HG02642 (cell line): ENCODE measurements around the gene OTUD3.
"Not testable (repeated sequence)": the region's sequence is repeated elsewhere in the genome, so short reads cannot be mapped to it uniquely, and the experiment has no call there.

Experiments
- ATAC-seq: cut with Tn5 transposase; IDR thresholded peaks from one replicate; pipeline ENCODE4 v1.9.1; 2021; ENCODE audit warnings: mild to moderate bottlenecking; ENCODE audit not compliant: unreplicated experiment, poor library complexity

The OTUD3 gene

DNA sequence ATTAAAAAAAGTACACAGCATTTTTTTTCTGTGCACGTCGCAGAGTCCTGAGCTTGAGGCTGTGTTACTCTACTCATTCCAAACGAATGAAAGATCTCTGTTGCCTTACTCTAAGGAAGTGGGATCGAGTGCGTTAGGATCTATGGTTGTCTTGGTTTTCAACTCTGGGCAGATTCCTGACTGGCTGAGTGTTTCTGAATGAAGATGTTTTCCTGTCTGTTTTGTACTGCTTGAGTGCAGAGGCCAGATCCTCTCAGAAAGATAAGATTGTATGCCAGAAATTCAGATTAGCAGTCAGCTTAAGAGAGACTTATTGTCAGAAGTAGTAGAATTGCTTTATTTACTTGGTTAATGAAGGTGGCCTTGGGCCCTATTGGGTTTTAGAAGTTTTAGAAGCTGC is 27.2 kb downstream of the OTUD3 start:
- ATAC-seq = no peak

DNA sequence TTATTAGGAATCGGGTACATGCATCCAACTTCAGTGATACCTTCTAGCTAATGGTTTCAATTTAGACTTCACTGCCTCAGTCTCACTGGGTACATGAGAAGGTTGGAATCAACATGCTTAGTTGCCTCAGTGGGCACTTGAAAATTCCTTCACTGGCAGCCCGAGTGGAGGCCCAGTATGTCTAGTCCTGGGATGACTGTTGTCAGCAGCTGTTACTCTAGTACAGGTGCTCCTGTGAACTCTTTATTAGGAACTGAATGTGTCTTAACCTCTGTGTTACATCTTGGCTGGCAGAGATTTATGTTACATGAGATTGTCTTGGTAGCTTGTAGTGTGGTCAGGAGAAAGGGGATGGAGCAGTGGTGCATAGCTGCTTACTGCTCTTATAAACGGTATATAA is 27.8 kb downstream of the OTUD3 start:
- ATAC-seq = no peak

DNA sequence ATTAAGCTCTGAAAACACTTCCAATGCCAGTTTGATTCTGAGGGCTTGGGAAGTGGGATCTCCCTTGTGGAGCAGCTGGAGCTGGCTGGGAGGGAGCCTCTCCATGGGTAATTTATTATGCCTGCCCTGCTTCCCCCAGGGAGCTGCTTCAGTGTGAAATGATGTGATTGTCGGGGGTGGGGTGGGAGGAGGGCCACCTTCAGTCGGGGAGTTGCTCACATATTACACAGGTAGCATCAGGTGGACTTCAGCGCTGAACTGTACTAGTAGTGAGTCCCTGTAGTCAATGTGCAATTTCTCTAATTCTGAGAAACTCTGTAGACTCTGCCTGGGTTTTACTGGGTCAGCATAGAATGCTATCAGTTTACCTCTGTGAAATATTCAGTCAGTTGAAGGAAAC is 28.5 kb downstream of the OTUD3 start:
- ATAC-seq = no peak

DNA sequence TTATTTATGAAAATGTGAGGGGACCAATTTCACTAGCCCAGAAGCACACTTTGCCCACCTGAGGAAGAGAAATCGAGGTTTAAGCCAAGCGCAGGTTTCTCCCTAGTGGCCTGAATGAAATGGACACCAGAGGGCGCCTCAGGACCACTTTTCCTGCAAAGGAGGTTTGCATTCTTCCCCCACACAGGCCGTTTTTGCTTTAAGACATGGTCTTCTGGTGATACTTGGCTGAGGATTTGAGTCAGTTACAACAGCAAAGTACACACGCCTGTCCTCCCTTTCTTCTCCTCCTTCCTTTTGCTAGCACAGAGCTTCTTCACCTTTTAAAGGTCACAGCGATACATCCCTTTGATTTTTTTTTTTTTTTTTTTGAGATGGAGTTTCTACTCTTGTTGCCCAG is 35.9 kb downstream of the OTUD3 start:
- no peak for ATAC-seq

DNA sequence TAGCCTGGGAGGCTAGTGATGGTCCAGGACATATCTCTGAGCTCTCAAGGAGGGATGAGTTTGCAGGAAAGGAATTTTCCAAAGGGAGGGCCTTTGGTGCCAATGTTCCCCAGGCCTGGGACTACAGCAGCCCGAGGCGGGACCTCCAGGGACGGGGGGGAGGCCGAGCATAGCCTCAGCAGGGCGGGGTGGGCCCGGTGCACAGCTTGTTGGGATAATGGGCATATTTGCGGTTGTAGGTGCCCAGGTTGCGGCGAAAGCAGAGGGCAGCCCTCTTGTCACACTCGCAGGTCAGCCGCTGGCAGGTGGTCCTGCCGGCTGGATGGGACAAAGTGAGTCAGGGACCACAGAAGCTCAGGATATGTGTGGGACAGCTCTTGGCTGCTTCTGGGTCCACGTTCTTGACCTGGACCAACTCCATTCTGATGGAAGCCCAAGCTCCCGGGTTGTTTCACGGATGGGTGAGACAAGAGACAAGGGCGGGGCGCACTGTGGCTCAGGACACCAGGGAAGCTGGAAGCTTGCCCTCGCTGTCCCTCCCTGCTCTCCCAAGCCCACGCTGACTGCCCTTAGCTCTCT is 38.0 kb downstream of the OTUD3 start:
- no peak for ATAC-seq

DNA sequence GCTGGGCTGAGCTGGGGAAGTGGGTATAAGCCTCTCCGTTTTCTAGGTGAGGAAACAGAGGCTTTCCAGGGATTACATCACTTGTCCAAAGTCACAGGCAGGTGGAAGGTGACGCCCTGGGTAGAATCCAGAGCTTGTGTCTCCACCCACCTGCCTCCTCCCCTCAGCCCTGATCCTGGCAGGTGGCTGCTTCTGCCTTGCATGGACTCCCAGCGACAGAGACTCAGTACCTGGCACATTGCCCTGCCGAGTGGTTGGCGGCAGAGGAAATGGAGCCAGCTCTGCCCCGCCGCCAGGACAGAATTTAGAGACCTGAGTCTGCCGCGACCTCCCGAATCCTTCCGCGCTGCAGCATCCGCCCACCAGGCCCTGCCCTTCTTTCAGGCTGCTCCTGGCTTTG is 39.1 kb downstream of the OTUD3 start:
- ATAC-seq = no peak

DNA sequence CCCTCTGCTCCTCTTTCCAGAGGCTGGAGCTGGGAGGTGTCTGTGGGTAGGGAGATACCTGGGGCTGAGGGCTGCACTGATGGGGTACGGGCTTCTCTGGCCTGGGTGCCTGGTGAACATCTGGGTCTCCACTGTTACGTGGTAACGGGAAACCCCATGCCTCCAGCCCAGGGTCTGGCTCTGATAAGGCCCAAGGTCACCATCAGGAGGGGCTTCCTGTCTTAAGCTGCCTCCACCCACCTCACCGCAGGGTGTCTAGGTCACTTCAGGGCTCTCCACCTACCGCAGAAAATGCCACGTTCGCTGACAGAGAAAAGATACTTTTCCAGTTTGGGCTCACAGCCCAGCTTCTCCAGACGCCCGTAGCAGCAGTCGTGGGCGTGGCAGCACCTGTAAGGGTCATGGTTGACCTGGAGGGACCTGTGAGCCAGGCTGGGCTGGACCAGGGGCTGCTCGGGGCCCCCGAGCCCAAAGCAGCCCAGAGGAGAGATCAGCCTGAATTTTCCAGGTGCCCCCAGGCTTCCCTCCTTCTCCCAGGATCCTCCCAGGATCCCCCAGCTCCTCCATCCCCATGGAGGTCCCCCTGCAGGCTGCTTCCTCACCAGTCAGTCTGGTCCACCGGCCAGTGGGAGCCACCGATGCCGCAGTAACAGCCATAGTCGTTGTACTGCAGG is 40.0 kb downstream of the OTUD3 start:
- ATAC-seq = no peak

DNA sequence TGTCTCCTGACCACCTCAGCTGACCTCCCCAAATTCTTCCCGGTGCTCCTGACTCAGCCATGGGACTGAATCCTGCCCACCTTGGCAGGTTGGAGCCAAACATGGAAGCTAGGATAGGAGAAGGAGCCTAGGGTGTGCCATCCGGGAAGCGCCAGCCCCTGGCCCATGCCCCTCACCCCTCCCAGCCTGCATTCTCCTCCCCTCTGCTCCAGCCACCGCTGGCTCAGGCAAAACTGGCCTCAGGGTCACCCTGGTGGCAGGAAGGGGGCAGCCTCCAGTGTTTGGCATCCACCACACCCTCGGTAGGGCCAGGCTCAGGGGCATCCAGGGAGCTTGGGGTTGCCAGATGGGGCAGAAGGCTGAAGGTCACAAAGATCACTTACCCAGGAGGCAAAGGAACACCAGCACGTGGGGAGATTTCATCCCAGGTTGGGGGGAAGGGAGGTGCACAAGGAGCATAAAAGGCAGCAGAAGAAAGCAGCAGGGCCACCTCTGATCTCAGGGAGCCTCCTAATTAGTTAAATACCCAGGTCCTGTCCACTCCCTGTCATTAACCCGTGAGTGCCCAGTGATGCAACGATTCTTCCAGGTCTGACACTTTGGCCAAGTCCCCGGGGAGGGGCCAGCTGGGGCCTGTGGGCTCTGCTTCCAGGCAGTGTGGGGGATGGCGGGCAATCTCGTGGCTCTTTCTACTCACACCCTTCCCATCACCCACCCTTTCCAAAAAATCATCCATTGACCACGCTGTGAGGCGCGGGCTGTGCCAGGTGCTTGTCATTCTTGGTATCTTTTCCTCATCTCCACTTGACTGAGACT is 41.1 kb downstream of the OTUD3 start, which contains the start of gene PLA2G2E:
Gene PLA2G2E, minus strand, starts transcription at position 481 of the 816 bp plus-strand sequence. Its CDS starts 58 bp downstream, at position 423.
- no peak for ATAC-seq

DNA sequence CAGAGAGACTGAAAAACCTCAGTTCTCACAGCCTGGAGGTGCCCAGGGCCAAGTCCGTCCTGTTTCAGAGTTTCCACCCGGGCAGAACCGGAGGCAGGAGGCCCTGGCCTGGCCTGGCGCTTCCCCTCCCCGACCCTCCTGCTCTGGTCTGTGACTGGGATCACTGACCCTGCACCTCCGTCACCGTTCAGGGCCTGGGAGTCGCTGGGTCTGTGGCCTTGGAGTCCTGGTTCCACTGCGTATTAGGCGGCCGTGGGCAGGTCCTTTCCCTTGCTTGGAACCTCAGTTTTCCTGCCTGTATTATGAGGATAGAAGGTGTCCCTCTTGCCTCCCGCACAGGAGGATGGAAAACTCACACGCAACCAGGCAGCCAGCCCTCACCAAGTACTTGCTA is 41.8 kb downstream of the OTUD3 start:
- no peak for ATAC-seq

DNA sequence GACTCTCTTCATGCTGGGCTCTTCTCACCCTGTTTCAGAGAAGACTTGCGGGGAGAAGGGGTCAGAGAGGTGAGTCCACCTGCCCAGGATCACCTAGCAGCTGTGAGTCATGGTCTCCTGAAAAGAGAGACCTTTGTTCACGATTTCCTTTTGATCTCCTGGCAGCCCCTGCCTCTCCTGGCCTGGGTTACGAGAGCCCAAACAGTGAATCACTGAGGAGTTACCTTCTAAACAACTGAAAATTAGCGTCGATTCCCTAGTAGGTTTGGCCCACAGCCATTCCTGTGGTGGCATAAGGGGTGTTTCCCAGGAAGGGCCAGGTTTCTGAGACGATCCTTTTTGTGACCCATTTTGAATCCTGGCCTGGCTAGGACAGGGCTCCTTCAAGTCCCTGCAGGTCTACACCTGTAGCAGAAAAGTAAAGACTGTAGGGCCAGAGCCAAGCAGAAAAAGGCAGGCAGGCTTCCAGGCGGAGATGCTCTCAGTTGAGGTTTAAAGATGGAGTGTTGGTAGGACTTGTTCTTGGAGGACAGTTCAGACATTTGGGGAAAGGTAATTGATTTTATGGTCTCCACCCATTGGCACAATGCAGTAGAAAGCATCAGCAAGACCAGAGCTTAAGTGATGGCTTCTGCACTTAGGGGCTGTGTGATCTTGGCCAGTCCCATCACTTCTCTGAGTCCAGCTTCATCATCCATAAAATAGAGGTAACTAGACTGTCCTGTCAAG is 43.3 kb downstream of the OTUD3 start:
- ATAC-seq = no peak

DNA sequence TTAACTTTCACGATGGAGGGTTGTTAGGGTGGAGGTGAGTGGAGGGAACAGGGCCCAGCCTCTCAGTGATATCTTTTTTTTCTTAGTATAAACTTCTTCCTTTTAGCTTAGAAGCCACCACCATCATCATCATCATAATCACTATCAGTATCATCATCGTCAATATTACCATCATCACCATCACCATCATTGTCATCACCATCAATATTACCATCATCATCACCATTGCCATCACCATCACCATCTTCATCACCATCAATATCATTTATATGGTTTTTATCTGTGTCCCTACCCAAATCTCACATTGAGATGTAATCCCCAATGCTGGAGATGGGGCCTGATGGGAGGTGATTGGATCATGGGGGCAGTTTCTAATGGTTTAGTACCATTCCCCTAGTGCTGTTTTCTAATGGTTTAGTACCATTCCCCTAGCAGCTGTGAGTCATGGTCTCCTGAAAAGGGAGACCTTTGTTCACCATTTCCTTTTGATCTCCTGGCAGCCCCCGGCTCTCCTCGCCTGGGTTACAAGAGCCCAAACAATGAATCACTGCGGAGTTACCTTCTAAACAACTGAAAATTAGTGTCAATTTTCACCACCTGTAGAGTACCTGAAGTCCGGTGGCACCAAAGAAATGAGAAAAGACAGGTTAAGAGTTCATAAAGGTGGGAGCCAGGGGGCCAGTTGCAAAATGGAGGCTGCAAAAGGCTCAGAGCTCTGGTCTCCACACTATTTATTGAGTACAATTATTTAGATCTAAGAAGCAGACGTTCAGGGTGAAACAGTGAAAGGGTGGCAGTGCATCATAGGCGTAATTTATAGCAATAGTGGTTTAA is 44.3 kb downstream of the OTUD3 start:
- ATAC-seq = no peak

DNA sequence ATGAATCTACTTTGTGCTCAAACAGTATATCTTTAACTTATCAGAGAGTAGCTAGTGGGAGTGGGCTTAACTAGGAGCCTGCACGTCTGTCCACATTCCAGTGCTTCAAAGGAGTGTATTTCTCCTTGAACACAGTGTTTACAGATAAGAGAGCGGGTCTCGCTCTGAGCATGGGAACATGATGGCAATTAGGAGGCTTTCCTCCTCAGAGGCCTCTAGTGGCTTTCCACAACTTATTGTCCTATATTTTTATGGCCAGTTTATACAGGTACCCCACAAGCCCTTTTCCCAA is 44.9 kb downstream of the OTUD3 start:
- ATAC-seq = not testable (repeated sequence)

DNA sequence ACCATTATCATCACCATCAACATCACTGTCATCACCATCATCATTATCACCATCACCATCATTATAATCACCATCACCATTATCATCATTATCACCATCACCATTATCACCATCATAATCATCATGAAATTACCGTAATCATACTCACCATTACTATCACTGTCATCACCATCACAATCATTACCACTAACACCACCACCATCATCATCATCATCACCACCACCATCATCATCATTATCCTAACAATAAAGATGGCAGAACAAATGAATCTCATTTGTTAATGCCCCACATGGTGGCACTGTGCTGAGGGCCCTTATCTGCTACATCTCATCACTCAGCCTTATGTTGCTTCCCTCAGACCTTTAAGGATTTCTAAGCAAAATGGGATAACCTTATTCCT is 50.7 kb downstream of the OTUD3 start:
- ATAC-seq = no peak

DNA sequence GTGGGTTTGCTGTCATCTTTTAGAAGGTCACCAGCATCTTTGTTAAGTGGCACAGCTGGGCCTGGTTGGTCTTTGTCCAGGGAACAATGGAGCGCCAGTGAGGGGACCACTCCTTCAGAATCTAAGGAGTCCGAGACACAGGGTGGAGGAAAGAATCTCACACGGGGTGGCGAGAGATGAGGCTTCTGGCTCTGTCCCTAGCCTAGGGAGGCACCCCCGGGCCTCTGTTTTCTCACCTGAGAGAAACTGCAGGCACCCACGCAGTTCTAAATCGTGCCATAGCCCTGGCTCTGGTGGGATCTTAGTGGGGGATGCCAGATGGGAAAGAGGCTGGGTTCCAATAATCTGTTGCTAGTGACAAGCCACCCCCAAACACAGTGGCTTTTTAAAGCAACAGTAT is 52.1 kb downstream of the OTUD3 start:
- no peak for ATAC-seq

DNA sequence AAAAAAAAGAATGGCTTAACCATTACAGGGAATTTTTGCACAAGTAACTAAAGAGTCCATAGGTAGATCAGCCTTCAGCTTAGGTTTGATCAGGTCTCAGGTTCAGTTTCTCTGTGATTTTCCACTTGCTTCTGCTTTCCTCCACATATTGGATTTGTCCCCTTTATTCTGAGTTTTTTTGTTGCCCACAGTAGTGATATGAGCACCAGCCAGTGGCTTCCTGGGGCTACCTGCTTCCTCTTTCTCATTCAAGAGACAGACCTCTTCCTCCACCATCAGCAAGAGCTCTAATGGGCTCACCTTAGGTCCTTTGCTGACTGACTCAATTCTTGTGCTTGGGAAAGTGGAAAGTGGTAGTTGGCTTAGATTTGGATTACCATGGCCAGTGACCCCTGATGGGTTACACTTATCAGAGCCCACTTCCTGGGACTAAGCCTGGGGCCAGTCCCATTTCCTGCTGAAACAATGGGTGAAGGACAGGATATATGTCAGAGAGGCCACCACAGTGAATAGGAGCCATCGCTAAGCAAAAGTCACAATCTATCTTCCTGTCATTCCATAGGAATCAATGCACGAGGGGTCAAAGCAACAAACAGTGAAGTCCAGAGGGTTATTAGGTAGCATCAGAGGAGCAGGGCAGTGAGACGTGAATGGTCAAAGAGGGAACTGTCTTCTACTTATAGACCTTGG is 54.0 kb downstream of the OTUD3 start:
- no peak for ATAC-seq

DNA sequence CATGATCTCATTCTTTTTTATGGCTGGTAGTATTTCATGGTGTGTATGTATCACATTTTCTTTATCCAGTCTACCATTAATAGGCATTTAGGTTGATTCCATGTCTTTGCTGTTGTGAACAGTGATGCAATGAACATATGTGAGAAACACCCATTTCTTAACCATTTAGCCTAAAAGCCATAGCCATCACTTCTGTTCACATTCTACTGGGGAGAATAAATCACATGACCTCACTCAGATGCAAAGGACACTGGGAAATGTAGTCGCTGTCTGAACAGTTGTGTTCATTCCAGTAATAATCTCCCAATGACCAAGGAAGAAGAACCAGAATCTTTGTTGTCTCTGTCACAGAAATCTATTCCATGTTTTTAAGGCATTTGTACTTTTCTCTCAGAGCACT is 56.3 kb downstream of the OTUD3 start:
- ATAC-seq = no peak

DNA sequence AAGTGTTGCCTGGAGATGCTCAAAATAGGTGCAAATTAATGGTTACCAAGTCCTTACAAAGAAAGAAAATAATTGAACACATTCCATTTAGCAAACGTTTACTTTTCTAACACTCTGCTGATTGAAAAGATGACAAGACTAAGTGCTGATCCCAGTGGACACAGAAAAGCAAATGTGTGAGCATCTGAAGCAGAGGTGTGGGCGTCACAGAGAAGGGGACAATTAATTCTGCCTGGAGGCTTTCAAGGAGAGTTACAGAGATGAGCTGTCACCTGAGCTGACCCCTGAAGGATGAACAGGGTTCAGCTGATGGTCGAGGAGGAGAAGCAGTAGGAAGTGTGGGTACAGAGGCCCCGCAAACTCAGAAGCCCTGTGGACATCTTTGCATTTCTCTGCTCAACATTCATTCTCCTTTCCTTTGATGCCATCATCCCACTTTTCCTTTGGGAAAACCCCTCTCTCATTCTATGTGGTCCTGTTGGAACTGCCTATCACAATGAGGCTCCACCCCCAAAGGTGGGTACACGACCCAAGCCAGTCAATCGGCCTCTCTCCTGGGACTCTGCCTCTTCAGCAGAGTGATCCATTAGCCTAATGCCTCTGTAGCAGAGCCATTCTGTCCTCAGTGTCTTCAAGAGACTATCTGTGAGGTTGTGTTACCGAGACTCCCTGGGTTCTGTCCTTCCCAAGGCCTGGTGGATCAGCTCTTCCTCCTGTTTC is 58.5 kb downstream of the OTUD3 start:
- no peak for ATAC-seq

DNA sequence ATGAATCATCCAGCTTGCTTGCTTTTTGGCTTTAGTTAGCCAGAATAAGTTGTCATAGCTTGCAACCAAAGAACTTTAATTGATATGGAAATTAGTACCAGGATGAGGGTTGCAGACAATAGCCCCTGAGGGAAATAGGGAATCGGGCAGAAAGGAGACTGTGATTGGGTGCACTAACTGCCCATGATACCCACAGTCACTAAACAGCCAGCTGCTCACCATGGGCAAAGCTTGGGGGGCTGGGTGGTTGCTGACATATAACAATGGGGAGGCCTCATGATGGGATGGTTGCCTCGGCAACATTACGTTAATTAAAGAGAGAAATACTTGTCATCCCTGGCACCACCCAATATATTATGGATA is 59.0 kb downstream of the OTUD3 start:
- no peak for ATAC-seq

DNA sequence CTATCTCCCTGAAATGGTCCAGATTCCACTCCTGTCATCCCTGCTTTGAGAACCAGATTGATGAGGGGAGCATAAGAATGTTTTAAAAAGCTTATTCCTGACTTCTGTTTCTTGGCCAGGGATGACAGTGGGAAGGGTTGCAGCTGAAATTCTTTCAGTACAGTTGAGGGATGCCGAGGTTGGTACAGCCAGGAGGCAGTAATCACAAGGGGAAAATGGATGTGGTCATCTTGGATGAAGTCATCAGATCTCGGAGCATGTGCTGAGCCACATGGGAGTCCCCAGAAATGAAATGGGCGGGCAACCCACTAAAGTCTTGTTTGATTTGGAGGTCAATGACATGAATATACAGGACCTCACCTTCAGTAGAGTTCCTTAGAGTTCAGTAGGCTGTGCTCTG is 59.9 kb downstream of the OTUD3 start:
- no peak for ATAC-seq
